Measurements from ENCODE around the gene TNS2.
"Not testable (repeated sequence)": the region's sequence is repeated elsewhere in the genome, so short reads cannot be mapped to it uniquely, and the experiment has no call there.

The TNS2 gene

GRCh38 chr12:53096089-53096741 lies 46.4 kb downstream of the TNS2 start:
- DNase-seq (ENCODE audit: low read depth): peak; percentile 90

GRCh38 chr12:53096759-53097158 lies 46.9 kb downstream of the TNS2 start:
- DNase-seq (ENCODE audit: low read depth): no peak

GRCh38 chr12:53097207-53097563 lies 47.3 kb downstream of the TNS2 start:
- DNase-seq (ENCODE audit: low read depth): no peak

GRCh38 chr12:53097564-53098353 lies 47.9 kb downstream of the TNS2 start, which contains the start of gene IGFBP6:
IGFBP6 (plus strand) TSS chr12:53097667; CDS start chr12:53097718, 51 bp downstream.
- DNase-seq (ENCODE audit: low read depth): no peak

GRCh38 chr12:53098354-53098981 lies 48.6 kb downstream of the TNS2 start:
- peak; percentile 55 for DNase-seq (ENCODE audit: low read depth)

- peak; percentile 89 for DNase-seq (ENCODE audit: low read depth)
Measured at GRCh38 chr12:53099071-53099882, 49.4 kb downstream of the TNS2 start.

GRCh38 chr12:53100466-53101151 lies 50.7 kb downstream of the TNS2 start:
- no peak for DNase-seq (ENCODE audit: low read depth)

- DNase-seq (ENCODE audit: low read depth): no peak
Measured at GRCh38 chr12:53101266-53101665, 51.4 kb downstream of the TNS2 start.

- no peak for DNase-seq (ENCODE audit: low read depth)
Measured at GRCh38 chr12:53101931-53102781, 52.3 kb downstream of the TNS2 start.

GRCh38 chr12:53102883-53103807 lies 53.3 kb downstream of the TNS2 start, which contains the start of gene SOAT2:
SOAT2 (plus strand) TSS chr12:53103486; CDS start chr12:53103578, 92 bp downstream.
- DNase-seq (ENCODE audit: low read depth): no peak

GRCh38 chr12:53103860-53104305 lies 54.0 kb downstream of the TNS2 start:
- no peak for DNase-seq (ENCODE audit: low read depth)

GRCh38 chr12:53105256-53105655 lies 55.4 kb downstream of the TNS2 start:
- DNase-seq (ENCODE audit: low read depth): no peak

GRCh38 chr12:53105712-53106439 lies 56.0 kb downstream of the TNS2 start:
- DNase-seq (ENCODE audit: low read depth): no peak

- no peak for DNase-seq (ENCODE audit: low read depth)
Measured at GRCh38 chr12:53107122-53107521, 57.3 kb downstream of the TNS2 start.

- not testable (repeated sequence) for DNase-seq (ENCODE audit: low read depth)
Measured at GRCh38 chr12:53112431-53112830, 62.6 kb downstream of the TNS2 start.

- no peak for DNase-seq (ENCODE audit: low read depth)
Measured at GRCh38 chr12:53113136-53113705, 63.4 kb downstream of the TNS2 start.

GRCh38 chr12:53113951-53114350 lies 64.1 kb downstream of the TNS2 start:
- no peak for DNase-seq (ENCODE audit: low read depth)
